ENCODE results near the gene KLHL6. TPM values are rescaled to one million over a fixed set of nuclear protein-coding genes. Genes with fewer than 3 reads are reported as not detected.
"Not testable (repeated sequence)": the region's sequence is repeated elsewhere in the genome, so short reads cannot be mapped to it uniquely, and the experiment has no call there.

KLHL6 gene
- total and polyA plus RNA-seq, 2 of the 13 experiments (the other 11 are each of a cell fraction or from before 2014, with no cell fraction given) = not detected

- in situ Hi-C loops (cut with HindIII; ENCODE audit: extremely low pct_ligation_motif_present, low pct_unique_long_range_greater_than_20kb) = no loop called here
- no peaks in the 10 kb centered on the region for H4K20me1 ChIP-seq (ENCODE audit: insufficient read depth, low read length)
- 0% methylated on average over 1 of the region's 1 CpG for WGBS (ENCODE audit: low lambda C conversion rate)
Observed at GRCh38 chr3:183529185-183529584, 26.3 kb downstream of the KLHL6 start.

GRCh38 chr3:183528758-183529157, 26.7 kb downstream of the KLHL6 start:
- CTCF ChIA-PET (ENCODE audit: low intra/inter-chr PET ratio, low total read pairs); H3K4me3 ChIP-seq (replicated peaks in 1 of 3; ENCODE audit: insufficient read depth in 1 of 3, low read depth in 2 of 3, low read length in 3 of 3); POLR2A ChIA-PET; BruUV-seq (replicated peaks); H2AFZ ChIP-seq (ENCODE audit: low read length); H3K27ac ChIP-seq (ENCODE audit: extremely low read length, insufficient read depth, low read length); H4K20me1 ChIP-seq (ENCODE audit: insufficient read depth, low read length); FAIRE-seq; H3K4me1 ChIP-seq (ENCODE audit: insufficient read depth, low read length); intact Hi-C loops (cut with micrococcal nuclease; ENCODE audit: unreplicated experiment); DNase-seq (ENCODE audit: low spot score); in situ Hi-C loops (cut with HindIII; ENCODE audit: extremely low pct_ligation_motif_present, low pct_unique_long_range_greater_than_20kb); ATAC-seq; H3K27me3 ChIP-seq (ENCODE audit: control insufficient read depth in 1 of 2, insufficient read depth in 2 of 2, low read length in 2 of 2); H3K79me2 ChIP-seq (ENCODE audit: insufficient read depth, low read length); H3K36me3 ChIP-seq (replicated peaks in 1 of 2; ENCODE audit: control insufficient read depth in 1 of 2, insufficient read depth in 2 of 2, low read length in 2 of 2); H3K9ac ChIP-seq (ENCODE audit: insufficient read depth, low read depth, low read length); H3K4me2 ChIP-seq (ENCODE audit: low read depth, low read length); H3K9me3 ChIP-seq (ENCODE audit: low read length): not testable (repeated sequence)
- 86% methylated on average over 6 of the region's 6 CpGs for WGBS (ENCODE audit: low lambda C conversion rate)

More at GRCh38 chr3:183529185-183529584, 26.3 kb downstream of the KLHL6 start:
- Histone ChIP-seq H3K79me2 (ENCODE audit: insufficient read depth, low read length) (no peaks in the 10 kb centered on the region), H3K4me2 (ENCODE audit: low read depth, low read length) (no peak overlapping the region), H3K36me3 (replicated peaks in 1 of 2; ENCODE audit: control insufficient read depth in 1 of 2, insufficient read depth in 2 of 2, low read length in 2 of 2) (no peaks in the 10 kb centered on the region), H3K9ac (ENCODE audit: insufficient read depth, low read depth, low read length) (no peak overlapping the region), H3K9me3 (ENCODE audit: low read length) (no peaks in the 10 kb centered on the region), H3K27ac (ENCODE audit: extremely low read length, insufficient read depth, low read length) (no peak overlapping the region), H3K27me3 (ENCODE audit: control insufficient read depth in 1 of 2, insufficient read depth in 2 of 2, low read length in 2 of 2) (no peaks in the 10 kb centered on the region; a peak in 1 of 5 replicates), H3K4me1 (ENCODE audit: insufficient read depth, low read length) (no peaks in the 10 kb centered on the region), H2AFZ (ENCODE audit: low read length) (no peak overlapping the region), H3K4me3 (replicated peaks in 1 of 3; ENCODE audit: insufficient read depth in 1 of 3, low read depth in 2 of 3, low read length in 3 of 3) (no peak overlapping the region)
- FAIRE-seq (no peak), DNase-seq (ENCODE audit: low spot score) (no peak), ATAC-seq (no peak)
- CTCF ChIA-PET (ENCODE audit: low intra/inter-chr PET ratio, low total read pairs) = no interaction called here
- BruUV-seq (replicated peaks) = no TSS peak
- TF ChIP-seq ZNF552 (CRISPR knock-in tag; IDR thresholded peaks at IDR 0.05; ENCODE audit: borderline replicate concordance) (no peak), HNRNPUL1 (IDR thresholded peaks at IDR 0.05; ENCODE audit: low read depth, low read length) (no peak), ZNF569 (CRISPR knock-in tag; IDR thresholded peaks at IDR 0.05; ENCODE audit: borderline replicate concordance) (no peak), CBX2 (IDR thresholded peaks at IDR 0.05; ENCODE audit: low read depth, low read length) (no peak), CBX2 (CRISPR knock-in tag; IDR thresholded peaks at IDR 0.05; ENCODE audit: low read depth) (no peak), MED8 (CRISPR knock-in tag; IDR thresholded peaks at IDR 0.05; ENCODE audit: insufficient replicate concordance) (no peak), SNAPC2 (CRISPR knock-in tag; IDR thresholded peaks at IDR 0.05) (no peak), TOE1 (CRISPR knock-in tag; IDR thresholded peaks at IDR 0.05) (no peak), MXI1 (IDR thresholded peaks at IDR 0.05; ENCODE audit: borderline replicate concordance, low read depth, low read length) (no peak), MTF1 (CRISPR knock-in tag; IDR thresholded peaks at IDR 0.05) (no peak), SIN3B (IDR thresholded peaks at IDR 0.05; ENCODE audit: low read length) (no peak), MYC (CRISPR knock-in tag; IDR thresholded peaks at IDR 0.05; ENCODE audit: borderline replicate concordance) (no peak), XRCC5 (optimal IDR thresholded peaks at IDR 0.05; ENCODE audit: low read length) (no peak)
- intact Hi-C loops (cut with micrococcal nuclease; ENCODE audit: unreplicated experiment) = no loop called here
- POLR2A ChIA-PET = no interaction called here

Data from HepG2 (cell line).